ENCODE data around the gene GRHL3.

The GRHL3 gene

GRCh38 chr1:24357038-24357437 lies 37.9 kb downstream of the GRHL3 start:
- no peak for TF ChIP-seq CTCF (IDR thresholded peaks at IDR 0.05; ENCODE audit: low read depth, low read length)
- DNase-seq (ENCODE audit: extremely low read depth, low read depth): no peak

- no peak for TF ChIP-seq CTCF (IDR thresholded peaks at IDR 0.05; ENCODE audit: low read depth, low read length)
Observed at GRCh38 chr1:24360681-24361080, 41.5 kb downstream of the GRHL3 start.

GRCh38 chr1:24361811-24362210 lies 42.7 kb downstream of the GRHL3 start:
- no peak for TF ChIP-seq CTCF (IDR thresholded peaks at IDR 0.05; ENCODE audit: low read depth, low read length)
- no peak for DNase-seq (ENCODE audit: extremely low read depth, low read depth)

More at GRCh38 chr1:24360681-24361080, 41.5 kb downstream of the GRHL3 start:
- no peak for DNase-seq (ENCODE audit: extremely low read depth, low read depth)

- no peak for TF ChIP-seq CTCF (IDR thresholded peaks at IDR 0.05; ENCODE audit: low read depth, low read length)
- DNase-seq (ENCODE audit: extremely low read depth, low read depth): no peak
Observed at GRCh38 chr1:24362396-24362795, 43.2 kb downstream of the GRHL3 start.

GRCh38 chr1:24362982-24363614 lies 43.9 kb downstream of the GRHL3 start:
- no peak for TF ChIP-seq CTCF (IDR thresholded peaks at IDR 0.05; ENCODE audit: low read depth, low read length)
- peak; percentile 60 for DNase-seq (ENCODE audit: extremely low read depth, low read depth)

- TF ChIP-seq CTCF (IDR thresholded peaks at IDR 0.05; ENCODE audit: low read depth, low read length): no peak
- no peak for DNase-seq (ENCODE audit: extremely low read depth, low read depth)
Observed at GRCh38 chr1:24363994-24364393, 44.8 kb downstream of the GRHL3 start.

- DNase-seq (ENCODE audit: extremely low read depth, low read depth): no peak
- TF ChIP-seq CTCF (IDR thresholded peaks at IDR 0.05; ENCODE audit: low read depth, low read length): no peak
Observed at GRCh38 chr1:24364605-24364974, 45.4 kb downstream of the GRHL3 start.

Measured in AG09319 (cell line).